Measurements from ENCODE around the gene MAML3.

MAML3 gene

GRCh38 chr4:140068271-140068670, 85.7 kb downstream of the MAML3 start:
- DNase-seq, result no peak

- DNase-seq, result no peak
These were observed 87.7 kb downstream of the MAML3 start for GRCh38 chr4:140066031-140066930.

DNA sequence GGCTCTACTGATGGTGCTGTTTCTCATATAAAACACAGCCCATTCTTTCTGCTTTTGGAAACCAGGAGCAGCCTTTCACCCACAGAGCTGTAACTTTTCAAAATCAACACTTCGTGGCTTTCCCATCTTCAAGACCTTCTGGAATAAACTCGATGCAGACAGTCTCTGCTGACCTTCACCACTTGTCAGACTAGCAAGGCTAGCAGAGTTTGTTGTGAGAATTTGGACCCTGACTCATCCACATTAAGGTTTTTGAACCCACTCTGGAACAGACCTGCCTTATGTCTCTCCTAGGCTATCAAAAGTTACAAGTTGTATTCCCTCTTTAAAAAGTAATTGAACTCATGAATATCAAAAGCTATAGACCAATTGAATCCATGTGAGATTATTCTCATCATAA, 88.6 kb downstream of the MAML3 start:
- DNase-seq, result no peak

DNA sequence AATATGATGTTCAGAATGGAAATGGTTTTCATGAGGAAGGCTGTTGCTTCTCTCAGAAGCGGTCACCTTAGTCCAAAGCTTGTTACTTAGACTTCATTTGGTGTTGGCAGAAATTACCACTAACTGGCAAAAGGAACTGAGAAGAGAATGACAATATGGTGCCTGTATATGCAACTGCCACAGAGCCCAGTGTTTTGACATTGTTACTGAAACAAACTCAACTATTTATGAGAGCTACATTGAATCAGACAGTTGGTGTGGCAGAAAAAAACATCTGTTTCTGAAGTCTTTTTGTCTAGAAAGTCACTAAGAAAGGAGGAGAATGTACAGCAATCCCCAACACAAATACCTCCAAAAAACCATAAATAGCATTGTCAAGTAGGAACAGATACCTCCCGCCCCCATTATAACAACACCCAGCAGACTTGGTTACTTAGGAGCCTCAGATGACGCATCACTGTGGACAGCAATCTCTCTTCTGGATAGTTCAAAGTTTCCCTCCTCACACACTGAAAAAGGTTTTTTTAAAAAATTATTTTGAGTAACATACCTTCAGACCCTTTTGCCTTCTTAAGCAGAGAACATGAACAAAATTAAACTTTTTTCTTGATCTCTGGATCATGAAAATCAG, 92.2 kb downstream of the MAML3 start:
- no peak for DNase-seq

- no peak for DNase-seq
These were observed 92.8 kb downstream of the MAML3 start for GRCh38 chr4:140061194-140061593.

DNA sequence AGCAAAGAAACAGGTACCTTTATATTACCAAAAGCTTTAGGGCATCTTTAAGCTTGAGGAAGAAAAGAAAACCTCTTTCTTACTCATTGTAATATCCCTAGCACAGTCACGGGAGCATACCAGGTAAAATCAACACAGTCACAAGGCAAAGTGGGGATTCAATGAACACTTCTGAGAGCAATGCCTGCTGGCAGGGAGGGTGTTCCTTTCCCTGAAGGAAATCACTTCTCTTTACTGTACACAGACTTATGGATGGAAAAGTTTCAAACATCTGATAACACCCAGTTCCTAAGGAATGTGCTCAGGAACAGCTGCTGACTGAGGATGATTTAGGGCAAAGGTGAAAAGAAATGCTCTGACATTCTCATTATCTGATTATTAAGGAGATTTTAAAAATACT, 94.8 kb downstream of the MAML3 start:
- no peak for DNase-seq

GRCh38 chr4:140057701-140058100, 96.3 kb downstream of the MAML3 start:
- no peak for DNase-seq

GRCh38 chr4:140056015-140056414, 98.0 kb downstream of the MAML3 start:
- no peak for DNase-seq

DNA sequence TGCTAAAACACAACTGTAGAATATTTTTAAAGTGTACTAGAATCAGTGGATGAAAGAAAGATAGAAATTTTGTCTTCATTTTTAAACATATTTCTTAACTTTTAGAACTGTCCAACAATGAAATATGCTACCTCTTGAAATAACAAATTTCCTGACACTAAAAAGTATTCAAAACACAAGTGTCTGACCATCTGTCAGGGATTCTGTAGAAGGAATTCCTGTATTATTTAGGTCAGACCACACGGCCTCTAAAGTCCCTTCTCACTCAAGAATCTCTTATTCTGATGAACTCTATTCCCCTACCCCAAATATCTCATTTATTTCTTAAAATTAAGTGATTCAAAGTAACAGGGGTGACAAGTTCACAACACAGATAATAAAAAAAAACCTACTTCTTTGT, 99.1 kb downstream of the MAML3 start:
- DNase-seq, result no peak

GRCh38 chr4:140053185-140053584, 100.8 kb downstream of the MAML3 start:
- DNase-seq, result no peak

- no peak for DNase-seq
These were observed 101.9 kb downstream of the MAML3 start for GRCh38 chr4:140052050-140052449.

- DNase-seq, result no peak
These were observed 103.9 kb downstream of the MAML3 start for GRCh38 chr4:140049849-140050637.

DNA sequence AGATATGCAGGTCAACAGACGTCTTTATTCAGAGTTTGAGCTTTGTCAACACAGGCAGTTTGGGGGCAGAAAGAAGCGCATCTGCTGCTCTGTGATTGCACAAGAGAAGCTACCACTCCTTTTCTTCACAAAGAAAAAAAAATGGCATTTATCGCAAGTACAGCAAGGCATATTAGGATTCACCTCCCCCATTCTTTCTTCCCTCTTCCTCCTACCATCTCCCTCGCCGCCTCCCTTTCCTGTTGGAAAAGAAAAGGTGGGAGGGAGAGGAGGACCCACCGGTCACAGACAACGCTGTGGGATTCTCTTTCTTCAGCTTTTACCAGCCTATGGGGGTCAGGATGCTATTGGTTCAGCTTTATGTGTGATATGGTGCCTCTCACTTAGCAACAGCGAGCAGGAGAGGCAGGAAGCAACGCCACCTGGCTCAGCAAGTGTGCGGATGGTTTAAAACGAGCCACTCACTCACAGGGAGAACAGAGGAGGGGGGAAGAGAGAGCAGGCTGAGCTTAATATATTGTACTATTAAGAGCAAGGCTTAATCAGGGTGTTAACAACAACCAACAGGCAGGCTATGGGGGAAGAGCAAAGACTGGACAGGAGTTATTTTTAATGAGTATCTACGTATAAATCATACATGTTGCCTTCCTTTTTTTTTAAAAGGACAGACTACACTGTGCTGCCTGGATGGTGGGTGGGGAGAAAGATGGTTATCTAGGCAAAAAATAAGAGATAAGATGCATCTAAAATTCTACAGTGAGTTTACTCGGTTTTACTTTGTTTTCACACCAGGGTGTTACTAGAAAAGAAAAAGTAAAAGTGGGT, 104.7 kb downstream of the MAML3 start:
- DNase-seq, result peak; percentile 86

- peak; percentile 18 for DNase-seq
These were observed 105.5 kb downstream of the MAML3 start for GRCh38 chr4:140048419-140048995.

GRCh38 chr4:140047786-140048185, 106.2 kb downstream of the MAML3 start:
- no peak for DNase-seq

DNA sequence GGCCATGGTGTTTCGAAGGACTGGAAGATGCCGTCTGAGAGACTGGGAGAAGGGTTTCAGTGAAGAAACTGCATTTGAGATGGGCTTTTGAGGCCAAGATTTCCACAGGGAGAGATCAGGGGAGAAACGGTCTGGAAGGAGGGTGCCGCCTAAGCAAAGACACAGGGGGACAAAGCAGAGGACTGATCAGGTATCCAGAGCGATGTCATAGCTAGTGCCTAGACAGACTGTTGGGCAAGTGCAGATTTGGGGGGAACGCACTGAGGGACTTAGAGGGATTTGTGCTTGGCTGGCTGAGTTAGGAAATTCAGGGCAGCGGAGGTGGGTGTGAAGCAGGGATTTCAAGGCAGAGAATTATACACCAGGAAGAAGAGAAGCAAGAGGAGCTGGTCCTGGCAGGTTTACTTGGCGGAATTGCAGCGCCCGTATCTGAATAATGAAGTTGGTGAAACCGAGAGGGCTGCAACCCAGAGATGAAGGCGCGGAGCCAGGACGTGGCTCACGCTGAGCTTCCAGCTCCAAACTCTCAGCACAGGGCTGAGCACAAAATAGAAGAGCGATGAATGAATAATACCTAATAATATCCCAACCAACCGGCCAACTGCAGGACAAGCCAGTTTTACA, 106.9 kb downstream of the MAML3 start:
- DNase-seq, result no peak

DNA sequence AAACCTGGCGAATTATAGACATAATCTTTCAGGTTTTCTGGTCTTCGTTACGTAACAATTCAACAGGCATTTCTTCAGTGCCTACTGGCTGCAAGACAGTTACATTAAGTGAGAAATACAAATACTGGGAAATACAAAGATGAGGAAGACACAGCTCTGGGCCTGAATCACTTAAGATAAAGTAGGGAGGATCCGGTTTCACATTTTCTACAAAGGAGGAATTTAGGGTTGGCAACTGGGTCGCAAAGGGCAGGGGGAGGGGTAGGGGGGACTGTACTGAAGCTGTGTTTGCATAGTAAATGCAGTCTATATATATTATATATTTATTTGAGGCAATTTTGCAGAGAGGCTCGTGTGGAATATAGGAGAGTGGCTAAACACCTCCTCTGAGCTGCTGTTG, 107.4 kb downstream of the MAML3 start:
- no peak for DNase-seq

- DNase-seq, result no peak
These were observed 108.0 kb downstream of the MAML3 start for GRCh38 chr4:140046016-140046415.

- no peak for DNase-seq
These were observed 109.6 kb downstream of the MAML3 start for GRCh38 chr4:140044337-140044902.

DNA sequence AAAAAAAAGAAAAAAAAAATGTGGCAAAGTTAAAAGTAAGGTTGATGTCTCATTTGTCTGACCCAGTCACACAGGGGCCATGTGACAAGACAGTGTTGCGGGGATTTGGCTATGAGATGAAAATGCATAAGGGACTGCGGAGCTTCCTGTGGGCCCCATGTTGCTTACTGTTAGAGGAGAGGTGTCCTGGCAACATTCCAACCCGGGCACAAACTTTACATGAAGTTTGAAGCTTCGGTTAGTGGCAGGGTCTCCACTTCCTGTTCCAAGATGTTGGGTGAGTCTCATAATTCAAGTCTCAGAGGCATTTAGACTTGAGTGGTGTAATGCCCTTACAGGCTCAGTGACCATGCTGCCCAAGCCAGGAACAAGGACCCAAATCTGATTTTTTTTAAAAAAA, 111.3 kb downstream of the MAML3 start:
- DNase-seq, result no peak

DNA sequence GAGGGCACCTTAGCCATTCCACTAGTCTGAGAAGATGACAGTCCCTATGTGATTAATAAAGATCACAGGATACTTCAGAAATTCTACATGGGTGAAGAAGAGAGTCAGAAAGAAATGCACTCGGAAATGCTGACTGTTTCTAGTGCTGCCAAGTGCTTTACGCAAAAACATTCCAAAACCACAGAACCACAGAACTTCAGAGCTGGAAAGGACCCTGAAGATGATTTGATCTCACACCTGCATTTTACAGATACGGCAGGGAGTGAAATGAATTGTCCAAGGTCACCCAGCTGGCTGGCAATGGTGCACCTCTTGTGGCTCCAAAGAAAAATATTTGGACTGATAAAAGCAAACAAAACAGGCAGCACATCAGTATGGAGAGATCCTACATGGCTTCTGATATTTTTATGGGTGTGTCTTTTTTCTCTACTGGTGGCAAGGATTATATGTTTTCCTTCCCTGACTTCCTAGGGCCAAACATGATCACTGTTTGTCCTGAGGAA, 115.9 kb downstream of the MAML3 start:
- DNase-seq, result no peak

Data from NCI-H748 treated with DMSO at 0.1 percent for 48 hours (cell line).